Thyroid gland (tissue), 4 donors: ENCODE measurements around the gene PARD3. TPM values are rescaled to one million over a fixed set of nuclear protein-coding genes. Genes with fewer than 3 reads are reported as not detected.
A peak's percentile ranks its signal among the peaks of the same experiment; 100 is the strongest.

Experiments
- DNase-seq, 2 donors: peaks; one replicate each; pipeline ENCODE4 v3.0.0-alpha.2; 2019
- H3K27ac ChIP-seq, 3 donors: fragments of 200-600 bp; sonication (generic); 1 replicate in 2 of 3; 2 replicates in 1 of 3; pipeline ENCODE4 v1.5.1; 2016 to 2019; ENCODE audit warnings: mild to moderate bottlenecking in 1 of 3, moderate library complexity in 1 of 3
- H3K27me3 ChIP-seq: fragments of 200-600 bp; sonication (generic); one replicate; pipeline ENCODE4 v1.5.1; 2019
- H3K36me3 ChIP-seq, 2 donors: fragments of 200-600 bp; sonication (generic); one replicate each; pipeline ENCODE4 v1.5.1; 2016 to 2019
- H3K4me1 ChIP-seq, 2 donors: fragments of 200-600 bp; sonication (generic); one replicate each; pipeline ENCODE4 v1.5.1; 2017 to 2019
- H3K4me3 ChIP-seq, 3 donors: fragments of 200-600 bp; sonication (generic); replicated peaks in 1 of 3; 1 replicate in 2 of 3; 2 replicates in 1 of 3; pipeline ENCODE4 v1.5.1; 2016; ENCODE audit warnings: mild to moderate bottlenecking in 1 of 3
- H3K9me3 ChIP-seq: fragments of 200-600 bp; sonication (generic); one replicate; pipeline ENCODE4 v1.5.1; 2017
- CTCF ChIP-seq, 6 experiments: fragments of 200-600 bp in 3 of 6; fragments of 450-650 bp in 3 of 6; sonication (generic) in 3 of 6; IDR thresholded peaks; one replicate each; pipeline ENCODE4 v1.5.1; 2016 to 2019; ENCODE audit warnings: antibody characterized with exemption in 6 of 6, mild to moderate bottlenecking in 2 of 6, inconsistent platforms in 1 of 6, moderate library complexity in 1 of 6
- POLR2A ChIP-seq, 2 donors: fragments of 450-650 bp; IDR thresholded peaks; one replicate each; pipeline ENCODE4 v1.6.1; 2017; ENCODE audit warnings: antibody characterized with exemption in 2 of 2, mild to moderate bottlenecking in 2 of 2, moderate library complexity in 1 of 2
- WGBS, 2 donors: methylation state at CpG; one replicate each; pipeline ENCODE4 v1.1.5; 2017; 5-methylcytosine and 5-hydroxymethylcytosine counted together
- intact Hi-C: fragments of 100-400 bp; cut with DNase I; formaldehyde crosslinking; loops from one replicate; pipeline ENCODE4 v1.15.1; 2023
- total RNA-seq, 4 donors: library from RNA; depleted of rRNA; stranded (reverse); fragments of >200 nt; gene quantifications; one replicate each; pipeline ENCODE4 v1.2.3, GENCODE V29; 2016

Gene PARD3
- total RNA-seq, 4 donors from 2014 or later = 48.6 to 88.4 (median 57.7) TPM

GRCh38 chr10:34504534-34504933 is 310.6 kb downstream of the PARD3 start:
- intact Hi-C loops = no loop called here
- Histone ChIP-seq H3K27ac (no peak overlapping the region), H3K36me3 (no peaks in the 10 kb centered on the region), H3K4me3 (no peak overlapping the region), H3K9me3 (no peaks in the 10 kb centered on the region), H3K27me3 (no peaks in the 10 kb centered on the region), H3K4me1 (peaks cover 12 to 15% of the 10 kb centered on the region in 2 donors)
- TF ChIP-seq CTCF (IDR thresholded peaks at IDR 0.05) (no peak), POLR2A (IDR thresholded peaks at IDR 0.05) (no peak)
- WGBS, 2 donors = 75 to 79% methylated on average over 3 of the region's 3 CpGs
- peak in 1 of 2 donors; percentile 10 for DNase-seq

GRCh38 chr10:34503704-34504103 is 311.4 kb downstream of the PARD3 start:
- H3K4me3 ChIP-seq = no peak overlapping the region
- no peak for TF ChIP-seq CTCF (IDR thresholded peaks at IDR 0.05)
- no peak for TF ChIP-seq POLR2A (IDR thresholded peaks at IDR 0.05)
- 90 to 96% methylated on average over 2 of the region's 2 CpGs for WGBS, 2 donors

GRCh38 chr10:34499612-34500279 is 315.4 kb downstream of the PARD3 start:
- Histone ChIP-seq H3K4me1 (peaks cover 0 to 3% of the 10 kb centered on the region in 2 donors), H3K36me3 (no peaks in the 10 kb centered on the region), H3K27me3 (no peaks in the 10 kb centered on the region), H3K9me3 (no peaks in the 10 kb centered on the region), H3K4me3 (no peak overlapping the region), H3K27ac (no peak overlapping the region)
- DNase-seq = no peak
- intact Hi-C loops = no loop called here
- TF ChIP-seq CTCF (IDR thresholded peaks at IDR 0.05) (no peak), POLR2A (IDR thresholded peaks at IDR 0.05) (no peak)
- WGBS, 2 donors = 94% methylated on average over 3 of the region's 3 CpGs

More at GRCh38 chr10:34503704-34504103, 311.4 kb downstream of the PARD3 start:
- Histone ChIP-seq H3K36me3 (no peaks in the 10 kb centered on the region), H3K9me3 (no peaks in the 10 kb centered on the region), H3K4me1 (peaks cover 12 to 15% of the 10 kb centered on the region in 2 donors), H3K27ac (no peak overlapping the region), H3K27me3 (no peaks in the 10 kb centered on the region)
- intact Hi-C loops = no loop called here
- DNase-seq = no peak

- 93 to 98% methylated on average over 1 of the region's 1 CpG for WGBS, 2 donors
Measured at GRCh38 chr10:34498821-34499220, 316.3 kb downstream of the PARD3 start.

More at GRCh38 chr10:34498821-34499220, 316.3 kb downstream of the PARD3 start:
- no peak for DNase-seq
- intact Hi-C loops = no loop called here
- no peaks in the 10 kb centered on the region for H3K4me1 ChIP-seq
- no peak overlapping the region for H3K27ac ChIP-seq
- no peaks in the 10 kb centered on the region for H3K36me3 ChIP-seq
- H3K4me3 ChIP-seq = no peak overlapping the region
- H3K9me3 ChIP-seq = no peaks in the 10 kb centered on the region
- TF ChIP-seq POLR2A (IDR thresholded peaks at IDR 0.05) (no peak), CTCF (IDR thresholded peaks at IDR 0.05) (no peak)
- no peaks in the 10 kb centered on the region for H3K27me3 ChIP-seq
